Stimulated activated CD8-positive, alpha-beta memory T cell treated with anti-CD3 and anti-CD28 coated beads, Interleukin-15, amount 100 ng/mL, for 1 hour (primary cell): Measurements from ENCODE around the gene PPP4R4.
A peak's percentile ranks its signal among the peaks of the same experiment; 100 is the strongest.

Experiments
- DNase-seq: peaks from one replicate; pipeline ENCODE4 v3.0.0-alpha.2; 2020; ENCODE audit warnings: low read depth

The PPP4R4 gene, protein sequence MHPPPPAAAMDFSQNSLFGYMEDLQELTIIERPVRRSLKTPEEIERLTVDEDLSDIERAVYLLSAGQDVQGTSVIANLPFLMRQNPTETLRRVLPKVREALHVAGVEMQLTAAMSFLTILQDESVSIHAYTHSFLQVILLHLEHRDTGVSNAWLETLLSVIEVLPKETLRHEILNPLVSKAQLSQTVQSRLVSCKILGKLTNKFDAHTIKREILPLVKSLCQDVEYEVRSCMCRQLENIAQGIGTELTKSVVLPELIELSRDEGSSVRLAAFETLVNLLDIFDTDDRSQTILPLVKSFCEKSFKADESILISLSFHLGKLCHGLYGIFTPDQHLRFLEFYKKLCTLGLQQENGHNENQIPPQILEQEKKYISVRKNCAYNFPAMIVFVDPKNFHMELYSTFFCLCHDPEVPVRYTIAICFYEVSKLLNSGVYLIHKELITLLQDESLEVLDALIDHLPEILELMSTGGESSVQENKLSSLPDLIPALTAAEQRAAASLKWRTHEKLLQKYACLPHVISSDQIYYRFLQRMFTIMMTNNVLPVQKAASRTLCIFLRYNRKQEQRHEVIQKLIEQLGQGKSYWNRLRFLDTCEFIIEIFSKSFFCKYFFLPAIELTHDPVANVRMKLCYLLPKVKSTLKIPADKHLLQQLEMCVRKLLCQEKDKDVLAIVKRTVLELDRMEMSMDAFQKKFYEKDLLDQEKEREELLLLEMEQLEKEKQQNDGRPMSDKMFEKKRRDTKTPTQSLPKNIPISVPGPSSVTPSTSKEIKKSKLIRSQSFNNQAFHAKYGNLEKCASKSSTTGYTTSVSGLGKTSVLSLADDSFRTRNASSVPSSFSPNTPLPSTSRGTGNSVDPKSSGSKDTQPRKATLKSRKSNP

DNA sequence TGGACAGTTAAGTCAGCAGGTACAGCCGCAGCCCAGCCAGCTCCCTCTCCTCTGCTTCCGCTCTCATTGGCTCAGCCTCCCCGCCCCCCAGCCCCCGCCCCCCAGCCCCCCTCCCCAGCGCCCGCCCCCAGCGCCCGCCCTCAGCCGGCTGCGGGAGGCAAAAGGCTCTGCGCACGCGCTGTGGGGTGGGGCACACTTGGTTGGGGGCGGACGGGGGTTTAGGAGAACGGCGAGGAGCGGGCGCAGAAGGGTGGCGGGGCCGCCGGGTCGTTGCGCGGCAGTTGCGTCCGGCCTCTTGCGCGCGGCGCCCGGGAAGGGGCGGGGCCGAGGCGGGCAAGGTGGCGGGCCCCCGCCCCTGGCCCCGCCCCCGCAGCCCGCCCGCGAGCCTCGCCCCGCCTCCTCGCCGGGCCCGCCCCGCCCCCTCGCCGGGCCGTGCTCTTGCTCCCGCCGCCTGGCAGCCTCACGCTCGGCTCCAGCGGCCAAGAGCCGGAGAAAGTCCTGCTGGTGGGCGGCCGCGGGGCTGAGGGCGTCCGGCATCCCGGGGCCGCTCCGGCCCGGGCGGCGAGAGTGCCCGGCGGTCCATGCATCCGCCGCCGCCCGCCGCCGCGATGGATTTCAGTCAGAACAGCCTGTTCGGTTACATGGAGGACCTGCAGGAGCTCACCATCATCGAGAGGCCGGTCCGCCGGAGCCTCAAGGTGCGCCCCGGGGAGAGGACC is at the start of gene PPP4R4:
PPP4R4 (plus strand) TSS at position 438 of the 719 bp plus-strand sequence; CDS start at position 582, 144 bp downstream.
- DNase-seq: peak; percentile 46

DNA sequence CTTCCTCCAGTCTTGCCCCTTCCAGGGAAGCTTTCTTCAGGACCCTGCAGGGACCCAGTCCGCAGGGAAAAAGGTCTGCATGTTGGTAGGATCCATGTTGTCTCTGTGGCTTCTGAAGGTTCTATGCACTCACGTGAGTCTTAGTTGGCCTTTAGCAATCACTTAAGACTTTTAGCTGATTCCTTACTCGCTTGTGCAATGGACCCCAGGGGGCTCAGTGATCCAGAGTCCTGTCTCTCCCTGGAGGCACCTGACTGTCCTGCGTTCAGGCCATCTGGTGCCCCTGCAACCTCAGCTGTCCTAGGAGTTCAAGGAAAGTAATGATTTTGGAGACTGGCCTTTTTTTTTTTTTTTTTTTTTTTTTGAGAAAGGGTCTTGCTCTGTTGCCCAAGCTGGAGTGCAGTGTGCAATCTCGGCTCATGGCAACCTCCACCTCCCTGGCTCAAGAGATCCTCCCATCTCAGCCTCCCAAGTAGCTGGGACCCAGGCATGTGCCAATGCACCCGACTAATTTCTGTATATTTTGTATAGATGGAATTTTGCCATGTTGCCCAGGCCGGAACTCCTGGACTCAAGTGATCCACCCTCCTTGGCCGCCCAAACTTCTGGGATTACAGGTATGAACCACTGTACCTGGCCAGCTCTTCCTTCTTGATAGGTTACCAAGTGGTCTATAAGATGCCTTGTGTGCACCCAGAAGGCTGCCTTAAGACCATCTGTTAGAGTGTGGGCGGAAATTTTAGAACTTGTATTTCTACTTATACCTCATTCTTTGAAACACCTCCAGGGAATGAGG is 49.3 kb upstream of the PPP4R4 start:
- DNase-seq: no peak

DNA sequence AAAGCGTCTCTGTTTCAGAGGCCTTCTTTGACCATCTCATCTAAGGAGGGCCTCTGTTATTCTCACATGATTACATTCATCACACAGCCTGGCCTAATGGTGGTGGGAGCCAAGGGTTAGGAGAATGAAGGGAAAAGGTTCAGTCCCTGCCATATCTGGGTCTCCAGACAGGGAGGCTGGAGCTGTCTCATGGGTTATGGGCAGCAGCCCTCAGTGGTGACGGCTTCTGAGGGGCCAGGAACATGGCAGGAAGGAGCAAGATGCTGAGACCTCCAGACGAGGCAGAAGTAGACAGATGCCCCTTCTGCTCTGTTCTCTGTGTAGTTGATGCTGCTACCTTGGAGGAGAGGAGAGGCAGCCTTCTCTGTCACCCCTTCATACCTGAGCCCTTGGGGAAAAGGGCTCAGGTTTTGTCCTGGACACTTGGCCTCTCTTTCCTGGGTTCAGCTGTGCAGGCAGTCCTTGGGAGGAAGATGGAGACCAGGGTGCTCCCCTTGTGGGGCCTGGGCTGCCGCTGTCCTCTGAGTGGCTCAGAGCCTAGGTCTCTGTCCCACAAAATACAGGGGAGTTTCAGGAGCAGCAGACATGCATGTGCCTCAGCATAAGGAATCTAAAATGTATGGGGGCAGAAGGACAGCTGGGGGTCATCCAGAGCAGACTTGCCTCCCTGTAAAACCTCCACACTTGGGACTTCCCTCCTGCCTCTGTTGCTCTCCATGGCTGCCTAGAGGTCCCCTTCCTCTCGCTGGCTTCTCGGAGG is 48.3 kb upstream of the PPP4R4 start:
- no peak for DNase-seq

DNA sequence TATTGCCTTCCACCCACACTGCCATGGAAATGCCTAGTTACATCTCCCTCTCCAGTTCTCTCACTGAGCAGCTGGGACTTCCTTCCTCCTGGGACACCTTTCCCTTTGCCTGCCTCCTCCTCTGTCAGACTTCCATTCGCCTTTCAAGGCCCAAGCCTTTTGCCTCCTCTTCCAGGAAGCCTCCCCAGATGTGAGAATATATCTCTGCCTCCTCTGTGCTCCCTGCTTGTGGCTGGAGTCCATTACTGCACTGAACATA is 47.8 kb upstream of the PPP4R4 start:
- DNase-seq: no peak

DNA sequence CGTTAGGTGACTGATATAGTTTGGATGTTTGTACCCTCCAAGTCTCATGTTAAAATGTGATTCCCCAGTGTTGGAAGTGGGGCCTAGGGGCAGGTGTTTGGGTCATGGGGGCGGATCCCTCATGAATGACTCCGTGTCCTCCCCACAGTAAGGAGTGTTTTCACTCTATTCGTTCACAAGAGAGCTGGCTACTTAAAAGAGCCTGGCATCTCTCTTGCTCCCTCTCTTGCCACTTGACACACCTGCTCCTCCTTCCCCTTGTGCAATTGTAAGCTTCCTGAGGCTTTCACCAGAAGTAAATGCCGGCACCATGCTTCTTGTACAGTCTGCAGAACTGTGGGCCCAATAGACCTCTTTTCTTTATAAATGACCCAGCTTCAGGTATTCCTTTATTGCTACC is 47.3 kb upstream of the PPP4R4 start:
- no peak for DNase-seq

DNA sequence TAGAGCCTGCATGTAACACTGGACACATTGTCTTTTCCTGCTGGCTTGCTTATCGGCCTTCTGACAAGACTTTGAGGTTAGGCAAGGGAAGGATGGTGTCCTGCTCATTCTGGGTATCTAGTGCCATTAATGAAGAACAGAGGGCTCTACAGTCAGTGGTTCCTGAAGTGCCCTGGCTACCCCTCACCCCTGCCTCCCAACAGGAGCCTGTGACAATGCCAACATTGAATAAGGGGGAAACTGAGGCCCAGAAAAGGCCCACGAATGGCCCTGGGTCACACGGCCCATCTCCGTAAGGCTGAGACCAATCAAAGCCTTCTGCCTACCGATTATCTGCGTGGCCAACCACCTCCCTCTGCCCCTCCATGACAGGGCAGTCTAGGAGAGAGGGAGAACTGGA is 46.8 kb upstream of the PPP4R4 start:
- no peak for DNase-seq

DNA sequence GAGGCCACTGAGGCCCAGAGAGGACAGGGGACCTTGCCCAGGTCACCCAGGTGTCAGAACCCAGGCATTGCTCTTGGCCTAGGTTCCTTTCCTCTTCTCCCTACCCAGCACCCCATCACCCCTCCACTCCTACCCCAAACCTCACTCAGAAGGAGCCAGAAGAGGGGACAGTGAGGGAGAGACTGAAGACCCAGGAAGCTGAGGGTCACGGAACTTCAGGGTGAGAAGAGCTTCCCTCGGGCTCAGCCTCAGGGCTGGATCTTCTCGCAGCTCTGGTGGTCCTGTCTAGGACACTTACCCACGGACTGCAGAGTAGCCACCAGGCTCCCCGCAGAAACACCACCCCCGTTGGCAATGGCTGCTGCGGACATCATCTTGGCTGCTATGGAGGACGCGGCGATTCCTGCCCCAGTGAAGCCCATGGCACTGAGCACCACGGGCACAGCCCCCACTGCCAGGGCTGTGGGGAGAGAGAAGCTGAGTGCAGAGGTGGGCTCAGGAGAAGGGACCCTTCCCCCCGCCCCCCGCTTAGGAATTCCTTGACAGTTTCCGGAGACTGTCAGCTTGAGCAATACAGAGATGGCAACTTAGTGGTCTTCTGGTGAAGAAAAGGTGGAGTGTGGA is 45.8 kb upstream of the PPP4R4 start:
- no peak for DNase-seq

DNA sequence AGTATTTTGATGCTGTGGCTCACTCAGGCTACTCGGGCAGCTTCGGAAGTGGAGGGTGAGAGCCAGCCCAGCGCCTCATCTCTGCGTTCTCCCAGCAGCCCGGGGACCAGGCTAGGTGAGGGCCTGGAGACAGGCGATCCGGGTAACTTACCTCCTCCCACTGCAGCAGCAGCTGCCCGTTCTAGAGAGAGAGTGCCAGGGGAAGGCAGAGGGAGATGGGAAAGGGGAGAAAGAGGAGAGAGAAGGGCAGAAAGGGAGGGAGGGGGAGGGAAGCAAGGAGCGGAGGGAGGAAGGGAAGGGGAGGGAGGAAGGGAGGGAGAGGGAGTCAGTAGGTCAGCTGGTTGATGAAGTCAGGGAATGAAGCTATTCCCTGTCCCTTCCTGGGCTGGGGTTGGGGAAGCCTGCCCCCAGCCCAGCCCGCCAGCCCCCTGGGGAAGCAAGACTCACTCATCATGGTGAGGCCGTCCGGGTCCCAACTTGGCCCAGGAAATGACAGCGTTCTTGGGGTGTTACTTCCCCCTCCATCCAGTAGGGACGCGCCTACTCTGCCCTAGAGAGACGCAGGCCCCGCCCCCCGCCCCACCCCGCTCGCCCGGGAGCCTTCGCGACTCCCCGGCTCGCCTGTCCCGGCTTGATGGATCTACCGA is 44.9 kb upstream of the PPP4R4 start, which contains the start of gene IFI27L2:
IFI27L2 (minus strand) TSS at position 494 of the 647 bp plus-strand sequence; CDS start at position 454, 40 bp downstream.
- peak; percentile 34 for DNase-seq

DNA sequence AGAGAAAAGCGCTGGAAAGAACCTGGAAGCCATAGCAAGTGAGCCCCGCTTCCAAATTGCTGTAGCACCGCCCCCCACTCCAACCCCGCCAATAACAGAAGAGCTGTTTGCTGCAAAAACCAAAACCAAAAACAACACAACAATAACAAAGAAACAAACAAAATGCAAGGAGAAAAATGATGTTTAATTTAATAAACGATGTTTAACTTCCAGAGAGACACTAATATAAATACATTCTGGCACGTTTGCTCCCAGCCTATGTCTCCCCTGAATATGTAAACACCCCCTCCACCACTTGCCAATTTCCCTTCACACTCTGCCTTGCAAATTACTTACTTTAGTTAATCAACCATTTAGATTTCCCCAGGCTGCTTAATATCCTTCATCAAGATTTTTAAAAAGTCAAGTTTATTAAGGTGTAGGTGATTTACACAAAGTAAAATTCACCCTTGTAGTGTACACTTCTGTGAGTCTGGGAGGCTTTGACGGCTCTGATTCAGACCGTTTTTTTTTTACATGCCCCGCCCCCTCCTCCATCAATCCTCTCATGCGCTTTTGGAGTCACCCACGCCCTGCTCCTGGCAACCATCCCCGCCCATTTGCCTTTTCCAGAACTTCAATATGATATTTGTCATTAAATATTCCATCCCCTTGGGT is 44.2 kb upstream of the PPP4R4 start:
- DNase-seq: no peak

DNA sequence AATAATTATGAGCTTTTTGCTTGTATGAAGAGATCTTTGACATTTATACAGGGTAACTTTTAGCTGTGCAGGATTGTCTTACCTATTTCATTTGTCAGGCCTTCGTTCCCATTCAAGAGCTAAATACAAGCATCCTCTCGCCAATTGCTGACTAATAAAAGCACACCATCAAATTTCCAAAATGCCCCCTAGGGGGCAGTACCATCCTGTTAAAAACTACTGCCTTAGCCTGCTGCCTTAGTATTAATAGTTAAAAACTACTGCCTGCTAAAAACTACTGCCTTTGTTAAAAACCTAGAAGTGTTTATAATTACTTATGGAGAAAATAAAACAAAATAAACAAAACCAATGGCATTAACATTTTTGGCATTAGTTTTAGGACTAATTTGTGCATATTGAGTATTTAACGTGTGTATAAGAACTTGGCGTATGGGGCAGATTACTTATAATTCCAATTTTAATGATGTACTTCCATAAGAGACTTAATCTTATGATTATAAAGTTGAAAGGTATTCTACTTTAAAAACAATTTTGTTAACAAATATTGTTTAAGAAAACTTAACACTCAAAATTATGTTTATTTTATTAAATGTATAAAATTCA is 41.7 kb upstream of the PPP4R4 start:
- DNase-seq: peak; percentile 34

DNA sequence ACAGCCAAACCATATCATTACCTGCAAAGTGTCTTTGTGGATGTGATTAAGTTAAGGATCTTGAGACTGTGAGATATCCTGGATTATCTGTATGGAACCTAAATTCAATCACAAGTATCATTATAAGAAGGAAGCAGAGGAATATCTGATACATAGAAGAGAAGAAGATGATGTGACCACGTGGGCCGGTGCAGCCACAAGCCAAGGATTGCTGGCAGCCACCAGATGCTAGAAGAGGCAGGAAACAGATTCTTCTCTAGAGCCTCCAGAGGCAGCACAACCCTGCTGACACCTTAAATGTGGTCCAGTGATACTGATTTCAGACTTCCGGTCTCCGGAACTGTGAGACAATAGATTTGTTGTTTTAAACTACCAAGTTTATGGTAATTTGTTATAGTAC is 38.6 kb upstream of the PPP4R4 start:
- no peak for DNase-seq

DNA sequence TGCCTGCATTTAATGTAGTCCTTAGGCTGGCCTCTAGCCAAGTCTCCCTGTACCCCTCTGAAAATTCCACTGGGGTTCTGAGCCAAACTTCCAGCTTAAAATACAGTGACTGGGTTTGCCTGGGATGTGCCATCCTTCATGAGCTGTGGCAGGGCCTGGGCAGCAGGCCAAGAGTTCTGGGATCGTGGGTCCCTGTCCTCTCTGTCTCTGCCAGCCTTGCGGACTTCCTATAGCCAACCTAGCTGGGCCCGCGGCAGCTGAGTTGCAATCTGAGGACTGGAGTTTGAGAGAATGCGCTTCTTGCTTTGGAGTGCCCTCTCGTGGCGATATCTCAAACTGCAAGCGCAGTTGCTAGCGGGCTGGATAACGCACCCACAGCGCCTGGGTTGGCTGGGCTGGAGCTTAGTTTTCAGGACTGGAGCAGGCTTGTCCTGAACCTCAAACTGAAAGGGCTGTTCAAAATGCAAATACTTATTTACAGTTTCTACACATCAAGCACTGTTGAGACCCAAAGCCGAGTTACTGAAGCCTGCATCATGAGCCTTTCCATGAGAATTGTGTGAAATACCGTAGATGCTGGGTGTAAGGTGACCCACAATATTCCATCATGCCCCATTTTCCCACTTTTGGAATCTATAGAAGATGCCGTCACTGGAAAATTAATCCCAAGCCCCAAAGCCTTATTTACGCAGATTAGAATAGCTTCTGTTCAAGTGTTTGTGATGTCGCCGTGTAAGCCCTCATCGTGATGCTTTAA is 37.4 kb upstream of the PPP4R4 start:
- DNase-seq: peak; percentile 82

DNA sequence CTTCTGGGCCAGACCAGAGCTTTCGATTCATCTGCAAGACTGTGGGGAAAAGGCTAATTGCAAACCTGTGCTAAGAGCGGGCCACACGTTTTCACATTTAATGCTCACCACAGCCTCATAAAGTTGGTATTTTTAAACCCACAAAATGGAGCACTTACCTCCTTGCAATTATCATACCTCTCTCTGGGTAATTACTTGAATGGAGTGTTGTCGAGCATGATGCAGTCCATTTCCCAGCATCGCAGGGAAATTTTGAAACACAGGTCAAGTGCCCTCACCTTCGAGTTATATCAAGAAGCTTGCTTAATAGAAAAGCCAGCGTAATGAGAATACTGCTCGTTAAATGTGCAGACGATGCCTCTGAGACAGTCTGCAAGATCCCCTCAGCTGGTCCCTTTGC is 35.9 kb upstream of the PPP4R4 start:
- no peak for DNase-seq

DNA sequence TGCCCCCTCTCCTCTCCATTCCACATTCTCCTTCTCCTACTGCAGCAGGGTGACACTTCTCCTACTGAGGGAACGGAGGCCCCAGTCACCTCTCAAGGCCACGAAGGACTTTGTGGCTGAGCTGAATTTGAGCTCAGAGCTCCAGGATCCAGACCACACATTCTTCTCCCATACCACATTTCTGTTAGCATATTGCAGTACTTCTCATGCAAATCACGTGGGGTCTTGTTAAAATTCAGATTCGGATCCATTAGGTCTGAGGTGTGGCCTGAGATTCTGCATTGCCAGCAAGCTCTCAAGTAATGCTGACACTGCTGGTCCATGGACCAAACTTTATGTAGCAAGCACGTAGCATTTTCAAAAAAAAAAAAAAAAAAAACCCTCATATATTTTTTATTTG is 35.1 kb upstream of the PPP4R4 start:
- no peak for DNase-seq

DNA sequence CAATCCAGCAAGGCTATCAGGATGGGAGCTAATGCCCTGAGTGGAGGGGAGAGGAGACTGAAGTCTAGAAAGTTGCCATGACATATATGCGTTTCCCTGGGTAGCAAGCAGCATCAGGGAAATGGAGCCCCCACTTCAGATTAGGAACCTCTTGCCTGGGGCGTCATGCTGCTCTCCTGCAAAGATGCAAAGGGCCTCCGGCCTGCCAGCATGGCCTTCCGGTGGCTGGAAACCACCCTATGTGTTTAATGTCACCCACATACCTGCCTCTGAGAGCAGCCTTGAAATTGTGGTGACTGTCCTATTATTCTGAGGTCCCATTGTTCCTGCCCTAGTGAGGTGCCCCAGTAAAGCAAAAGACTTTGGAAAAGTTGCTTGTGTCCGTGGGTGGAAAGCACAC is 34.7 kb upstream of the PPP4R4 start:
- DNase-seq: no peak

DNA sequence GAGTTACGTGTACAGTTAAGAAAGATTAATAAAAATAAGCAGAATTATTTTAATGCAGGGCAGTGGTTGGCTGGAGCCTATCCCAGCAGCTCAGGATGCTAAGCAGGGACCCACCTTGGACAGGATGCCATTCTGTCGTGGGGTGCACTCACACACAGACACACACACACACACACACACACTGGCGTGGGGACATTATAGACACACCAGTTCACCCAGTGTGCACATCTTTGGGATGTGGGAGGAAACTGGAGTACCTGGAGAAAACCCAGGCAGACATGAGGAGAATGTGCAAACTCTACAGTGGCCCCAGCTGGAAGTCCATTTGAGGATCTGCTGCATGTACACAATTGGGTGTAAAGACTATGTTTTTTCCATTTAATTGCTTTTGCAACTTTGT is 31.9 kb upstream of the PPP4R4 start:
- no peak for DNase-seq

DNA sequence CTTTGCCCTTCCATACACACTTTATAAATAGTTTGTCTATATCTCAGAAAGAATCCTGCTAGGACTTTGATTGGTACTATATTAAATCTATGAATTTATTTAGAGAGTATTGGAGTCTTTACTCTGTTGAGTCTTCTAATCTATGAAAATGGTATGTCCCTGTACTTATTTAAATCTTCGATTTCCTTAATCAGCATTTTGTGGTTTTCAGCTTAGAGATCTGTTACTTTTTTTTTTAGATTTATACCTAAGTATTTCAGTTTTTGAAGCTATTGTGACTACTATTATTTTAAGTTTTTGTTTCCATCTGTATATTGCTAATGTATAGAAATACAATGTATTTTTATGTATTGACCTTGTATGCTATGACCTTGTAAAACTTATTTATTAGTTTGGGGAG is 31.3 kb upstream of the PPP4R4 start:
- DNase-seq: no peak

DNA sequence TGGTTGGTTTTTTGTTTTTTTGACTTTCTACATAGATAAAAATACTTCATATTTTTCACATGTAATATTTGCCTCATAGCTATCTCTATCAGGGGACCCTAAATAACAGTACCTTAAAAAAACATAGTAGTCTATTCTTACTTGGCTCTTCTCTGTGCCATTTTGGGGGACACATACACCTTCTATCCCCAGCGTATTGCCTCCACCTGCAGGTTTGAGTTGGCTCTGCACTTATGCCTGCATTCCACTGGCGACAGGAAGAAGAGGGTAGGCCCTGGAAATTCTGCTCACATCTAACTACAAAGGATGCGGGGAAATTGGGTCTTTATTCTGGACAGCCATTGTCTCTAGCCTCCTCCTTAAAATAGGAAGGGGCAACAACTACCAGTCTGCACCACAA is 30.9 kb upstream of the PPP4R4 start:
- DNase-seq: no peak
